Measurements from ENCODE around the gene FATE1.

FATE1 gene

DNA sequence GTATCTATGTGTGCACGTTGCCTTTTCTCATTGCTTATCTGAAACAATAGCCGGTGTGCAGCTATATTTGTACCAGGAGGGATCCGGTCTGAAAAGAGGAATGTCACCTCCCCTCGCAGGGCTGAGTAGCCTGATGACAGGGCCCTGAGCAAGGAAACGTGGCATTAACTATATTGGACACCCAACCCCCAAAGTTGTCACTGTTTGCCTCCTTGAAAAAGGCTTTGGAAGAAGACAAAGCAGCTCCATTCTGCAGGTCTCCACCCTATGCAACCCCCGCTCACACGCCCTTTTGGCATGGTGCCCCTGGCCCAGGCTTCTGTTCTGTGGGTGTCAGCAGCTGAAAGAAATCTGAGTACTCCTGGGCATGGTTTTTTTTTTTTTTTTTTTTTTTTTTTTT, 12.3 kb upstream of the FATE1 start:
- no peak for DNase-seq (ENCODE audit: low spot score)

DNA sequence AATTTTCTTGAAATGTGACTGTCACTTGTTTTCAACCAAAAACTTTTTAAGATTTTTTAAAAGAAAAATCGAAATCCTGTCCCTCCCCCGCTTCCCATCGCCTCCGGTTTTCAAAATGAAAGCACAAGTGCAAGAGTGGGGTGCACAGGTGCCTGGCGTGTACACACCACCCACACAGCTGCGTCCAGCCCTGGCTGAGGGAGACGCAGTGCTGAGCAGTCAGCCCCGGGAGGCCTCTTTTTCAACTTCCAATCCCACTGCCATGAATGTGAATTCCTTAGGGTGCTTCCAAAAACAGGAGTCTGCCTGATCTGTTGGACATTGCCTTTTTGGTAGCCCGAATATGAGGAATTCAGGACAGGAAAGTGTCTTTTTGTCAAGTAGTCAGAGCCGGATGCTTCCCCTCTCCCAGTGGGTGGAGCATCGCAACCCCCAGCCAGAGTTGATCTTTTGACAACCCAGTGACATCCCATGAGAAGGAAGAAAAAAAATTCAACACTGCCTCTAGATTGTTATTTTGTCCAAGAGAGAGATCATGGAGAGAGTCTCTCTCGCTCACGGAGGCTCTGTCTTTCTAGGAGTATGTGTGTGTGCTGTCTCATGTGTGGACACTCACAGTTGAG, 11.7 kb upstream of the FATE1 start:
- no peak for DNase-seq (ENCODE audit: low spot score)

GRCh38 chrX:151708821-151709220, 7.0 kb upstream of the FATE1 start:
- DNase-seq (ENCODE audit: low spot score): no peak

GRCh38 chrX:151710457-151710856, 5.4 kb upstream of the FATE1 start:
- no peak for DNase-seq (ENCODE audit: low spot score)

- DNase-seq (ENCODE audit: low spot score): no peak
Measured at GRCh38 chrX:151711154-151711553, 4.7 kb upstream of the FATE1 start.

DNA sequence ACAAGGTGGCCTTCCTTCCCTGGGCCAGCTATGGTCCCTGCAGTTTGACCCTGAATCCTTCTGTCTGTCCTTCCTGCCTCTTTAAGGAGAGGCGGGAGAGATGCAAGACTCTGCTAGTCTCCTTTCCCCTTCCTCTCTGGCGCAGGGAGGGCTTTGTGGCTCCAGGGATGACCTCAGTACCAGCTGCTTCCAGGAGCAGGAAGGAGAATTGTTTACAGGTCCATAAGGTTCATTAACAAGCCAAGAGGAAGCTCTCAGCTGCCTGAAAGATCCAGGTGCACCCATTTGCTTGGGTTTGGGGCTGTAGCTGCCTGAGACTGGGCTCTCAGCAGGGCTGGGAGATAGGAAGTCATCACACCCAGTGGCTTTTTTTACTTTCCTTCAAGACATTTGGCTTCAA, 4.0 kb upstream of the FATE1 start:
- DNase-seq (ENCODE audit: low spot score): no peak

DNA sequence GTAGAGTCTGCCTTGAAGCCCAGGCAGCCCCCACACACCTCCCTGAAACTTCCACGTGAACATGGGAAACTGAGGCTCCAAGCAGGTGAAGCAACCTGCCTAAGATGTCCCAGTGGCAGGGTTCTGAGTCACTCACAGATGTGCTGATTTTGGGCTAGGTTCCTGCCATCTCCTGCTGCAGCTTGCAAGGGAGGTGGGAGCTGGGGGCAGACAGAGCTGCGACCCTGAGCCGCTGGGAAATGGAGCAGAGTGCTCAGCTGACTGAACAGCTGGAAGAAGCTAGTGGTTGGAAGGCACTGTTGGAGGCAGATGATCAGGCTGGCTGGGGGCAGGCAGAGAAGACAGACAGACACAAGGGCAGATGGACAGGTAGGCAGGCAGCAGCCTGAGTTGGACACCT, 3.6 kb upstream of the FATE1 start:
- no peak for DNase-seq (ENCODE audit: low spot score)

GRCh38 chrX:151713849-151714248, 2.0 kb upstream of the FATE1 start:
- no peak for DNase-seq (ENCODE audit: low spot score)

- no peak for DNase-seq (ENCODE audit: low spot score)
Measured at GRCh38 chrX:151714362-151714761, 1.5 kb upstream of the FATE1 start.

DNA sequence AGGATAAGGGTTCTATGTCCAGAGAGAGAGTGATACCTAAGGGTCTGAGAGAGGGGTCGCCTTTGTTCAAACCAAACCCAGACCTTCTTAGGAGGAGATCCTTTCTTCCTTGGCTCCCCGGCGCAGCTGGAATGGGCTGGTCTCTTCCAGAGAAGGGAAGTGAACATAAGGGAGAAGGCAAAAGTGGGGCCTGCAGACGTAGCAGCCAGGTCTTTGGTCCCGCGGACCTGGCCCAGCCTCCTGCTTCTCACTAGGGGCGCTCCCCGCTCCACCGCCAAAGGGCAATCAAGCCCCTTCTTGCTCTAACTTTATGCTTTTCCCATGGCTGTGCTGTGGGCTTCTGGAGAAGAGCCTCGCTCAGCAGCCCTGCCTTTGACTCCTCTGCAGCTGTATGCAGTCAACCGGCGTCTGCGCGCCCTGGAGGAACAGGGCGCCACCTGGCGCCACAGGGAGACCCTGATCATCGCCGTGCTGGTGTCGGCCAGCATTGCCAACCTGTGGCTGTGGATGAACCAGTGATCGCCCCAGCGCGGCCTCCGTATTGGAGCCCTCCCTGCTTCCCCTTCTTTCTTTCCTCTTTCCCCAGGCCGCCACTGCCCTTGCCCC, 6.5 kb downstream of the FATE1 start:
- peak; percentile 16 for DNase-seq (ENCODE audit: low spot score)

- DNase-seq (ENCODE audit: low spot score): no peak
Measured at GRCh38 chrX:151723156-151723760, 7.4 kb downstream of the FATE1 start.

DNA sequence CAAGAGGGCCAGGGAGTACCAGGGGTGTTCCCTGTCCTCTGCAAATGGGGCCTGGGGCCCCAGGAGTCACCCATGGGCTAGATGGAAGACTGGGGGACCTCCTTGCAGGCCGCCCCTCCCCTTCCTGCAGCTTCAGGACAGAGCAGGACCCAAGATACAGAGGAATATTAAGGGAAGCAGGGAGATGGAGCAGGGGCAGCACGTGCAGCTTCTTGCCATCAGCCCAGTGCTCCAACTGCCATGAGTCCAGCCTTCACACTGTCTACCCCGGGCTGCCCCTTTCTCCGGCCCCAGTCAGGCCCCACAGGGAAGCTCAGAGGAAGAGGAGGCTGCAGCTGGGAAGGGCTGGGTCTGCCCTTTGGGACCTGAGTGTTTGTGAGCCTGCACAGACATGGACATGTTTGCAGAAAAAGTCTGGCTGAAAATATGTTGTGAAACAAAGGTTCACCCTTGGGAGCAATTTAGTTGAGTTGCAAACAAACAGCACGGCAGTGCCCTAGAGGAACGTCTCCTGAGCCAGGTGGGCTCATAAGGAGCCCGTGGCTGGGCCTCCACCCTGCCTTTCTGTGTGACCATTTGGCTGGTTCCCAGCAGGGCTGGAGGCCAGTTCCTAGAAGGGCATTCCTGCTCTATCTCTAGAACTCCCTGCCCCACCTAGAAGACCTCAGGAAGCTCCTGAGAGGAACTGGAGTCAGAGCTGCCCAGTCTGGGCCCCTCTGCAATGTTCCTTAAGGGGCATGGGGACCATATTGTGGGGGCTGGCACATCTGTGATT, 8.9 kb downstream of the FATE1 start:
- DNase-seq (ENCODE audit: low spot score): no peak

DNA sequence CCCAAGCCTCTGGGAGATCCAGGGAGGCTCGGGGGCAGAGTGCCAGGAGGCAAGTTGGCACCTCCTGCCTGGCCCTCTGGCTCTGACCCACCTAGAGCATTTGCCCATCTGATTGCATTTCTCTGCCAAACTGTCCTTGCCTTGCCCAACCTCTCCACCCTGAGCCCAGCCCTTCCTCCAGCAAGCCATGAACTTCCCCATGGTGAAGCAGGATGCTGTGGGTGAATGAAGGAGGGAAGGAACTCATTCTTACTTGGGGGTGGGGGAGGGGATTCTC, 9.4 kb downstream of the FATE1 start:
- DNase-seq (ENCODE audit: low spot score): no peak

GRCh38 chrX:151726751-151727150, 10.9 kb downstream of the FATE1 start:
- no peak for DNase-seq (ENCODE audit: low spot score)

DNA sequence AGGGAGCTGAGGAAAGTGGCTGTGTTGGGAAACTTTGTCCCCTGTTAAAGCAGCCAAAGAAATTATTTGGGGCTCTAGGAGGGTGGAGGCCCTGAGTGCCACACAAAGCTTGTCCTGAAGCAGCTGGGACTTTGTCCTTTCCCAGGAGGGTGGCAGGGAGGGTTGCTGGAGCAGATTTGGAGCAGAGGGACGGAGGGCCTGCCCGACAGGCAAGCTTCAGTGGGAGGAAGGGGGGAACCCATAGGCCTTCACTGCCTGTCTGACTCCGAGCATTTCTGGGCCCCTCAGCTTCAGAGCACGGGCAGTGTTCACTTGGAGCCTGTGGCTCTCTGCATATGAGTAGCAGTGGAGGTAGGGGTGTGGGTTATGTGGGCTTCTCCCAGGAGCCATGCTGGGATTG, 11.5 kb downstream of the FATE1 start:
- no peak for DNase-seq (ENCODE audit: low spot score)

- no peak for DNase-seq (ENCODE audit: low spot score)
Measured at GRCh38 chrX:151729056-151729725, 13.4 kb downstream of the FATE1 start.

GRCh38 chrX:151734446-151734845, 18.6 kb downstream of the FATE1 start, which contains the start of gene CNGA2:
Gene CNGA2, plus strand, starts transcription at chrX:151734746. Its CDS starts 3,738 bp downstream, at chrX:151738484.
- no peak for DNase-seq (ENCODE audit: low spot score)

- DNase-seq (ENCODE audit: low spot score): no peak
Measured at GRCh38 chrX:151735219-151735618, 19.4 kb downstream of the FATE1 start.

GRCh38 chrX:151736685-151737084, 20.9 kb downstream of the FATE1 start:
- no peak for DNase-seq (ENCODE audit: low spot score)

DNA sequence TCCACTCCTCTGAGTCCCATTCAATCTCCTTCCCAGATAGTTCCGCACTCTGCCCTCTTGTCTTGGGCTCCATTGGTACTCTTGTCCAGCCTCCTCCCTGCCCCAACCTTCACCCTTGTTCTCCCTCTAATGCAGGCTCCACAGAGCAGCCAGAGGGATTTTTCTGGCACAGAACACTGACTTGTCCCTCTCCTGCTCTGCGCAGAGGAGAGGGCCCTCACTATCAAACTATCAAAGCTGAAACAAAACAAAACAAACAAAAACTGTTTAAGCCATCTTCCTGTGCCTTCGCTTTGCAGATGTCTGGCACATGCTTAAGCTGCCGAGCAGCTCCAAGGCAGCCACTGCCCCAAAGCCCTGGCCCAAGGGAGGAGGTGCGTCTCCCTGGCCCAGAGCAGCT, 21.7 kb downstream of the FATE1 start:
- no peak for DNase-seq (ENCODE audit: low spot score)

DNA sequence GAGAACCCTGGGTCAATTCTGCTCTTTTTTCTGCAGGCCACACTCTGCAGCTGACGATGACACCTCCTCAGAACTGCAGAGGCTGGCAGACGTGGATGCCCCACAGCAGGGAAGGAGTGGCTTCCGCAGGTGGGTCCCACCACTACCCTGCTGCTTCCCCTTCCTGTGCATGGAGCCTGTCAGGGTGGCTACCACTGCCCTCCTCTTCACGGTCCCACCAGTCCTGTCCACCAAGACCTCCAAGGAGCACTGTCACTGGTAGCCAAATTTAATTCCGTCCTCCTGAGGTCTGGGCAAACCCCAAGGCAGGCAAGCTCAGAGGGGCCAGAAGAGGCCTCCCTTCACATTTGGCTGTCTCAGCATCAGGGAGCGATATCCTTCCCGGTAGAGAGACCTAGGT, 22.9 kb downstream of the FATE1 start:
- DNase-seq (ENCODE audit: low spot score): no peak

- DNase-seq (ENCODE audit: low spot score): no peak
Measured at GRCh38 chrX:151741606-151742005, 25.8 kb downstream of the FATE1 start.

Measured in SK-N-DZ (cell line).